ENCODE results near the gene MAP4. TPM values are rescaled to one million over a fixed set of nuclear protein-coding genes. Genes with fewer than 3 reads are reported as not detected.

Gene MAP4
- total RNA-seq, 1 experiment from 2014 or later: 108 TPM

GRCh38 chr3:47961036-47961435, 55.2 kb downstream of the MAP4 start:
- Histone ChIP-seq H3F3A (ENCODE audit: low read length, unreplicated experiment) (no peaks in the 10 kb centered on the region), H3K27ac (ENCODE audit: low read length) (no peak overlapping the region), H3K4me1 (ENCODE audit: insufficient read depth, low read length) (peaks cover 6% of the 10 kb centered on the region; the same call in 1 of the 2 replicates), H2AFZ (ENCODE audit: low read length) (no peak overlapping the region), H3K4me3 (ENCODE audit: low read length) (no peak overlapping the region), H3K79me2 (ENCODE audit: low read length) (peaks cover 8% of the 10 kb centered on the region; the same call in 1 of the 2 replicates), H3K36me3 (ENCODE audit: low read depth, low read length) (peaks cover 2% of the 10 kb centered on the region; the same call in 1 of the 2 replicates), H3K27me3 (ENCODE audit: low read length) (no peaks in the 10 kb centered on the region), H3K9me2 (replicated peaks; ENCODE audit: low read length) (no peaks in the 10 kb centered on the region), H3K4me2 (ENCODE audit: low read length) (no peak overlapping the region), H3K9me3 (ENCODE audit: low read length) (no peaks in the 10 kb centered on the region), H3K9ac (ENCODE audit: low read length) (no peak overlapping the region), H4K20me1 (ENCODE audit: low read length) (no peaks in the 10 kb centered on the region)
- POLR2A ChIA-PET (ENCODE audit: unreplicated experiment): interaction anchor here (0.5 to 0.6 kb wide), 2 partner anchors 40 to 46 kb away, joined by 4 to 5 read pairs; no protein-coding TSS in a partner anchor
- no peak for DNase-seq
- CTCF ChIA-PET: interaction anchor here (1.0 kb wide), 1 partner anchor 123 kb away, joined by 3 read pairs; no protein-coding TSS in a partner anchor
- no peak for ATAC-seq
- intact Hi-C loops (cut with micrococcal nuclease): no loop called here
- BruUV-seq (replicated peaks): no TSS peak
- TF ChIP-seq CTCF (conservative IDR thresholded peaks at IDR 0.05; ENCODE audit: low read depth, low read length): no peak
- no peak for TF ChIP-seq EZH2phosphoT487 (IDR thresholded peaks at IDR 0.05; ENCODE audit: borderline replicate concordance, low read length)
- TF ChIP-seq EZH2 (IDR thresholded peaks at IDR 0.05; ENCODE audit: low read length, unreplicated experiment): no peak

GRCh38 chr3:47956521-47956920, 59.7 kb downstream of the MAP4 start:
- Histone ChIP-seq H3K9ac (ENCODE audit: low read length) (no peak overlapping the region), H3K9me2 (replicated peaks; ENCODE audit: low read length) (no peaks in the 10 kb centered on the region), H4K20me1 (ENCODE audit: low read length) (no peaks in the 10 kb centered on the region), H3K27me3 (ENCODE audit: low read length) (no peaks in the 10 kb centered on the region), H3K79me2 (ENCODE audit: low read length) (peaks cover 21% of the 10 kb centered on the region; the same call in 1 of the 2 replicates), H3K4me2 (ENCODE audit: low read length) (no peak overlapping the region), H3K27ac (ENCODE audit: low read length) (no peak overlapping the region), H2AFZ (ENCODE audit: low read length) (no peak overlapping the region), H3K36me3 (ENCODE audit: low read depth, low read length) (0 out of 2 replicates have a peak, but pooled peaks cover 2% of the 10 kb centered on the region), H3K4me1 (ENCODE audit: insufficient read depth, low read length) (no peaks in the 10 kb centered on the region), H3K9me3 (ENCODE audit: low read length) (no peaks in the 10 kb centered on the region), H3K4me3 (ENCODE audit: low read length) (no peak overlapping the region), H3F3A (ENCODE audit: low read length, unreplicated experiment) (no peaks in the 10 kb centered on the region)
- no peak for DNase-seq
- ATAC-seq: no peak
- CTCF ChIA-PET: no interaction called here
- POLR2A ChIA-PET (ENCODE audit: unreplicated experiment): no interaction called here
- intact Hi-C loops (cut with micrococcal nuclease): no loop called here
- TF ChIP-seq CTCF (conservative IDR thresholded peaks at IDR 0.05; ENCODE audit: low read depth, low read length): no peak
- TF ChIP-seq EZH2phosphoT487 (IDR thresholded peaks at IDR 0.05; ENCODE audit: borderline replicate concordance, low read length): no peak
- no peak for TF ChIP-seq EZH2 (IDR thresholded peaks at IDR 0.05; ENCODE audit: low read length, unreplicated experiment)
- BruUV-seq (replicated peaks): no TSS peak

- Histone ChIP-seq H2AFZ (ENCODE audit: low read length) (no peak overlapping the region), H3K79me2 (ENCODE audit: low read length) (peaks cover 21% of the 10 kb centered on the region; the same call in 1 of the 2 replicates), H3K4me3 (ENCODE audit: low read length) (no peak overlapping the region), H3F3A (ENCODE audit: low read length, unreplicated experiment) (no peaks in the 10 kb centered on the region), H3K4me2 (ENCODE audit: low read length) (no peak overlapping the region), H3K9ac (ENCODE audit: low read length) (no peak overlapping the region), H3K9me3 (ENCODE audit: low read length) (no peaks in the 10 kb centered on the region), H3K36me3 (ENCODE audit: low read depth, low read length) (0 out of 2 replicates have a peak, but pooled peaks cover 2% of the 10 kb centered on the region), H3K27ac (ENCODE audit: low read length) (no peak overlapping the region), H3K27me3 (ENCODE audit: low read length) (no peaks in the 10 kb centered on the region), H3K9me2 (replicated peaks; ENCODE audit: low read length) (no peaks in the 10 kb centered on the region), H3K4me1 (ENCODE audit: insufficient read depth, low read length) (no peaks in the 10 kb centered on the region), H4K20me1 (ENCODE audit: low read length) (no peaks in the 10 kb centered on the region)
- BruUV-seq (replicated peaks): no TSS peak
- intact Hi-C loops (cut with micrococcal nuclease): no loop called here
- no peak for ATAC-seq
- DNase-seq: no peak
- TF ChIP-seq EZH2 (IDR thresholded peaks at IDR 0.05; ENCODE audit: low read length, unreplicated experiment) (no peak), CTCF (conservative IDR thresholded peaks at IDR 0.05; ENCODE audit: low read depth, low read length) (no peak)
- ChIA-PET POLR2A (ENCODE audit: unreplicated experiment) (no interaction called here), CTCF (no interaction called here)
Measured at GRCh38 chr3:47954567-47954966, 61.6 kb downstream of the MAP4 start.

All from PC-3 (cell line).